B cell (primary cell): ENCODE results near the gene LECT2. TPM values are rescaled to one million over a fixed set of nuclear protein-coding genes. Genes with fewer than 3 reads are reported as not detected.

Experiments
- ATAC-seq: fragments of 200-7000 bp; cut with Tn5 transposase; one replicate; pipeline ENCODE4 v1.10.0; 2021; ENCODE audit warnings: low read depth, mild to moderate bottlenecking, moderate number of reproducible peaks, moderate library complexity
- CTCF ChIA-PET: fragments of 350-600 bp; sonication (Branson Sonifier 250); formaldehyde crosslinking; loops from one replicate; lab custom pipeline; 2021; ENCODE audit warnings: antibody characterized with exemption, inconsistent platforms; lab: Charles Lee
- POLR2A ChIA-PET: fragments of 350-600 bp; sonication (Branson Sonifier 250); formaldehyde crosslinking; loops from one replicate; lab custom pipeline; 2021; ENCODE audit warnings: antibody characterized with exemption; lab: Charles Lee
- DNase-seq: peaks from one replicate; pipeline ENCODE4 v3.0.0; 2013
- H2AFZ ChIP-seq: 2 replicates; pipeline ENCODE4 v1.6.1; 2012; ENCODE audit warnings: mild to moderate bottlenecking, low read depth, low read length; ENCODE audit not compliant: insufficient read depth, poor library complexity, severe bottlenecking
- H3K27ac ChIP-seq, 2 donors: 1 replicate in 1 of 2; 2 replicates in 1 of 2; pipeline ENCODE4 v1.5.1; 2012 to 2013; ENCODE audit warnings: low read length in 2 of 2, mild to moderate bottlenecking in 2 of 2, moderate library complexity in 1 of 2
- H3K27me3 ChIP-seq, 4 experiments: fragments of 200-600 bp in 1 of 4; sonication (generic) in 1 of 4; replicated peaks in 1 of 4; 1 replicate in 2 of 4; 2 replicates in 2 of 4; pipeline versions ENCODE4 v1.6.1 to v1.7.0; 2013 to 2016; ENCODE audit warnings: low read length in 3 of 4, mild to moderate bottlenecking in 2 of 4, mixed read lengths in 1 of 4, moderate library complexity in 1 of 4; ENCODE audit not compliant: insufficient read depth in 4 of 4, control insufficient read depth in 3 of 4; ENCODE audit errors: control extremely low read depth in 1 of 4
- H3K36me3 ChIP-seq, 2 experiments: replicated peaks in 1 of 2; 1 replicate in 1 of 2; 2 replicates in 1 of 2; pipeline versions ENCODE4 v1.6.1 to v1.7.1; 2013; ENCODE audit warnings: low read length in 1 of 2; ENCODE audit not compliant: insufficient read depth in 2 of 2, control insufficient read depth in 1 of 2; ENCODE audit errors: control extremely low read depth in 1 of 2, extremely low read depth in 1 of 2
- H3K4me1 ChIP-seq, 2 donors: fragments of 200-600 bp in 1 of 2; sonication (generic) in 1 of 2; 1 replicate in 1 of 2; 2 replicates in 1 of 2; pipeline versions ENCODE4 v1.5.1 to v1.6.1; 2013 to 2017; ENCODE audit warnings: low read length in 2 of 2; ENCODE audit not compliant: control insufficient read depth in 2 of 2, insufficient read depth in 2 of 2
- H3K4me2 ChIP-seq: replicated peaks from 2 replicates; pipeline ENCODE3; 2012; ENCODE audit warnings: mild to moderate bottlenecking, low read depth, low read length; ENCODE audit not compliant: poor library complexity, severe bottlenecking
- H3K4me3 ChIP-seq, 5 experiments: fragments of 200-600 bp in 1 of 5; sonication (generic) in 1 of 5; 1 replicate in 3 of 5; 2 replicates in 2 of 5; pipeline versions ENCODE4 v1.5.1 to v1.7.0; 2011 to 2016; ENCODE audit warnings: low read length in 4 of 5, mild to moderate bottlenecking in 4 of 5, low read depth in 2 of 5, control low read depth in 1 of 5, moderate library complexity in 1 of 5; ENCODE audit not compliant: insufficient read depth in 1 of 5; ENCODE audit errors: control extremely low read depth in 1 of 5, extremely low read depth in 1 of 5
- H3K79me2 ChIP-seq: fragments of 200-600 bp; sonication (generic); one replicate; pipeline ENCODE4 v1.6.0; 2016; ENCODE audit warnings: low read length; ENCODE audit not compliant: control insufficient read depth, insufficient read depth
- H3K9ac ChIP-seq: fragments of 200-600 bp; sonication (generic); 2 replicates; pipeline ENCODE4 v1.6.1; 2017; ENCODE audit warnings: mild to moderate bottlenecking, low read length, moderate library complexity
- H3K9me3 ChIP-seq, 3 donors: one replicate each; pipeline versions ENCODE4 v1.6.1 to v1.7.1; 2013; ENCODE audit warnings: low read length in 2 of 3; ENCODE audit not compliant: control insufficient read depth in 2 of 3, insufficient read depth in 1 of 3; ENCODE audit errors: control extremely low read depth in 1 of 3
- H4K20me1 ChIP-seq: 2 replicates; pipeline ENCODE4 v1.6.0; 2012; ENCODE audit warnings: mild to moderate bottlenecking, low read length; ENCODE audit not compliant: insufficient read depth, control insufficient read depth, poor library complexity, severe bottlenecking
- H3K27ac Mint-ChIP-seq: one replicate; pipeline ENCODE4 v1.8.0; 2021; ENCODE audit warnings: mixed read lengths
- H3K27me3 Mint-ChIP-seq: one replicate; pipeline ENCODE4 v1.8.0; 2021; ENCODE audit warnings: mixed read lengths
- H3K4me1 Mint-ChIP-seq: one replicate; pipeline ENCODE4 v1.8.0; 2021; ENCODE audit warnings: mixed read lengths
- H3K4me3 Mint-ChIP-seq: one replicate; pipeline ENCODE4 v1.8.0; 2021; ENCODE audit warnings: mixed read lengths
- H3K9me3 Mint-ChIP-seq: one replicate; pipeline ENCODE4 v1.8.0; 2022; ENCODE audit warnings: mixed read lengths; ENCODE audit not compliant: insufficient read depth
- EZH2 ChIP-seq: IDR thresholded peaks from 2 replicates; pipeline ENCODE4 v1.6.1; 2012; ENCODE audit warnings: borderline replicate concordance, low read depth, mild to moderate bottlenecking, moderate library complexity, low read length; ENCODE audit not compliant: insufficient read depth, poor library complexity, severe bottlenecking
- WGBS: methylation state at CpG from one replicate; pipeline ENCODE4 v1.1.5; 2013; ENCODE audit warnings: missing lambda C conversion rate; ENCODE audit not compliant: insufficient coverage; 5-methylcytosine and 5-hydroxymethylcytosine counted together
- intact Hi-C: fragments of 100-400 bp; cut with micrococcal nuclease; formaldehyde crosslinking; loops from one replicate; pipeline ENCODE4 v1.10.0; 2022
- polyA plus RNA-seq: library from polyadenylated mRNA; depleted of rRNA; stranded (reverse); fragments of >200 nt; gene quantifications from 2 replicates; pipeline ENCODE4 v1.2.3, GENCODE V29; 2012
- total RNA-seq, 2 donors: library from RNA; stranded (reverse); fragments of 120-200 nt in 1 of 2; gene quantifications; 1 replicate in 1 of 2; 2 replicates in 1 of 2; pipeline versions ENCODE4 v1.2.3 to v1.2.4, GENCODE V29; 2013 to 2022
- TF ChIP-seq, protein P1 (sequence below): fragments of 200-600 bp; IDR thresholded peaks from one replicate; pipeline ENCODE4 v1.8.0; 2022; ENCODE audit warnings: antibody characterized with exemption, mild to moderate bottlenecking

LECT2 gene
- total and polyA plus RNA-seq, 2 donors (not counting 1 experiment from before 2014, with no cell fraction given) = not detected

DNA sequence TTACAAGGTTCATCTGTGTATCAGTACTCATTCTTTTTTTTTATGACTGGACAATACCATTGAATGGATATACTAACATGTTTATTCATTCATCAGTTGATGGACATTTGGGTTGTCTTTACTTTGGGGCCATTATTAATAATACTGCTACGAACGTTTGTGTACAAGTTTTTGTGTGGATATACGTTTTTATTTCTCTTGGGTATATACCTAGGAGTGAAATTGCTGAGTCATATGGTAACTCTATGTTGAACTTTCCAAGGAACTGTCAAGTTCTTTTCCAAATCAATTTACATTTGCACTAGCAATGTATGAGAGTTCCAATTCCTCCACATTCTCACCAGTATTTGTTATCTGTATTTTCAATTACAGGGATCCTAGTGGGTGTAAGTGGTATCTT, 12.0 kb upstream of the LECT2 start:
- Mint-ChIP-seq H3K27ac (no peak overlapping the region), H3K9me3 (peaks cover 3% of the 10 kb centered on the region), H3K27me3 (peaks cover 3% of the 10 kb centered on the region), H3K4me3 (no peak overlapping the region), H3K4me1 (no peaks in the 10 kb centered on the region)
- ChIA-PET CTCF (no interaction called here), POLR2A (no interaction called here)
- no peak overlapping the region for H3K9ac ChIP-seq
- no peak overlapping the region for H2AFZ ChIP-seq
- WGBS = no CpG with 5 or more reads among the region's 3 CpGs
- H3K27me3 ChIP-seq = no peaks in the 10 kb centered on the region
- no peak overlapping the region for H3K4me2 ChIP-seq
- intact Hi-C loops = no loop called here
- peaks cover 0 to 2% (median 0%) of the 10 kb centered on the region in 3 donors for H3K9me3 ChIP-seq
- H3K4me1 ChIP-seq = no peaks in the 10 kb centered on the region
- DNase-seq = no peak
- no peaks in the 10 kb centered on the region for H4K20me1 ChIP-seq
- no peak for ATAC-seq
- H3K79me2 ChIP-seq = no peaks in the 10 kb centered on the region
- TF ChIP-seq, protein P1, sequence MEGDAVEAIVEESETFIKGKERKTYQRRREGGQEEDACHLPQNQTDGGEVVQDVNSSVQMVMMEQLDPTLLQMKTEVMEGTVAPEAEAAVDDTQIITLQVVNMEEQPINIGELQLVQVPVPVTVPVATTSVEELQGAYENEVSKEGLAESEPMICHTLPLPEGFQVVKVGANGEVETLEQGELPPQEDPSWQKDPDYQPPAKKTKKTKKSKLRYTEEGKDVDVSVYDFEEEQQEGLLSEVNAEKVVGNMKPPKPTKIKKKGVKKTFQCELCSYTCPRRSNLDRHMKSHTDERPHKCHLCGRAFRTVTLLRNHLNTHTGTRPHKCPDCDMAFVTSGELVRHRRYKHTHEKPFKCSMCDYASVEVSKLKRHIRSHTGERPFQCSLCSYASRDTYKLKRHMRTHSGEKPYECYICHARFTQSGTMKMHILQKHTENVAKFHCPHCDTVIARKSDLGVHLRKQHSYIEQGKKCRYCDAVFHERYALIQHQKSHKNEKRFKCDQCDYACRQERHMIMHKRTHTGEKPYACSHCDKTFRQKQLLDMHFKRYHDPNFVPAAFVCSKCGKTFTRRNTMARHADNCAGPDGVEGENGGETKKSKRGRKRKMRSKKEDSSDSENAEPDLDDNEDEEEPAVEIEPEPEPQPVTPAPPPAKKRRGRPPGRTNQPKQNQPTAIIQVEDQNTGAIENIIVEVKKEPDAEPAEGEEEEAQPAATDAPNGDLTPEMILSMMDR = no peak
- TF ChIP-seq EZH2 = no peak
- no peaks in the 10 kb centered on the region for H3K36me3 ChIP-seq
- no peak overlapping the region for H3K4me3 ChIP-seq
- no peak overlapping the region for H3K27ac ChIP-seq

DNA sequence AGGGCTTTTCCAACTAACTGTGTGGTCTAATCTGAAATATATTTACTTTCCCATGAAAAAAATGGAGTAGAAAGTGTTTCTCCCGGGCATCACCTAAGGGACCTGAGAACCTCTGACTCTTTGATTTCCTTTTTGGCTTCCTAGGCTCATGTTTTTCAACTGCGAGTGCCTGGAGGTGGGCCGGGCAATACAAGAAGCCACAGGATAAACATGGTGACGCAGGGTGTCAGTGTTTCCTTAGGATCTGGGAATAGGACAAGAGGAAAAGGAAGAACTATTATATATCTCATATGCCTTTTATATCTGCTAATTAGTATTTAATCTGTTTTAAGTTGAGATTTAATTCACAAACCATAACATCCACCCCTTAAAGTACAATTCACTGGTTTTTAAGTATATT, 11.4 kb upstream of the LECT2 start:
- no peaks in the 10 kb centered on the region for H3K36me3 ChIP-seq
- peaks cover 0 to 2% (median 0%) of the 10 kb centered on the region in 3 donors for H3K9me3 ChIP-seq
- H3K9ac ChIP-seq = no peak overlapping the region
- H3K27ac ChIP-seq = no peak overlapping the region
- H3K4me3 ChIP-seq = no peak overlapping the region
- TF ChIP-seq, protein P1 = no peak
- no peak for TF ChIP-seq EZH2
- peaks cover 3% of the 10 kb centered on the region for H3K9me3 Mint-ChIP-seq
- no CpG with 5 or more reads among the region's 4 CpGs for WGBS
- H4K20me1 ChIP-seq = no peaks in the 10 kb centered on the region
- peaks cover 3% of the 10 kb centered on the region for H3K27me3 Mint-ChIP-seq
- ChIA-PET CTCF (no interaction called here), POLR2A (no interaction called here)
- ATAC-seq = no peak
- intact Hi-C loops = no loop called here
- H3K79me2 ChIP-seq = no peaks in the 10 kb centered on the region
- H3K4me1 Mint-ChIP-seq = no peaks in the 10 kb centered on the region
- no peaks in the 10 kb centered on the region for H3K27me3 ChIP-seq
- H3K4me1 ChIP-seq = no peaks in the 10 kb centered on the region
- H3K4me3 Mint-ChIP-seq = no peak overlapping the region
- H2AFZ ChIP-seq = no peak overlapping the region
- no peak for DNase-seq
- H3K4me2 ChIP-seq = no peak overlapping the region
- no peak overlapping the region for H3K27ac Mint-ChIP-seq
